Neural progenitor cell (in vitro differentiated cells): ENCODE data around the gene TMEM190. TPM values are rescaled to one million over a fixed set of nuclear protein-coding genes. Genes with fewer than 3 reads are reported as not detected.

Experiments
- DNase-seq: peaks from one replicate; pipeline ENCODE4 v3.0.0-alpha.2; 2016; ENCODE audit warnings: low spot score
- H2AFZ ChIP-seq: fragments of 200-600 bp; sonication (generic); replicated peaks from 2 replicates; pipeline ENCODE4 v1.6.1; 2016; ENCODE audit warnings: antibody characterized with exemption
- H3F3A ChIP-seq: fragments of 200-600 bp; sonication (generic); 2 replicates; pipeline ENCODE4 v1.6.1; 2016; ENCODE audit warnings: antibody characterized with exemption, low read depth
- H3K27ac ChIP-seq: fragments of 200-600 bp; sonication (generic); 2 replicates; pipeline ENCODE4 v1.5.1; 2016; ENCODE audit warnings: mild to moderate bottlenecking
- H3K27me3 ChIP-seq: fragments of 200-600 bp; sonication (generic); 2 replicates; pipeline ENCODE4 v1.6.1; 2016; ENCODE audit warnings: mild to moderate bottlenecking, moderate library complexity
- H3K36me3 ChIP-seq: fragments of 200-600 bp; sonication (generic); 2 replicates; pipeline ENCODE4 v1.5.1; 2016
- H3K4me1 ChIP-seq: fragments of 200-600 bp; sonication (generic); 2 replicates; pipeline ENCODE4 v1.6.1; 2016; ENCODE audit warnings: mixed run types
- H3K4me2 ChIP-seq: fragments of 200-600 bp; sonication (generic); 2 replicates; pipeline ENCODE4 v1.6.1; 2016
- H3K4me3 ChIP-seq: fragments of 200-600 bp; sonication (generic); 2 replicates; pipeline ENCODE4 v1.5.1; 2016
- H3K79me2 ChIP-seq: fragments of 200-600 bp; sonication (generic); 2 replicates; pipeline ENCODE4 v1.6.1; 2016; ENCODE audit warnings: low read depth
- H3K9ac ChIP-seq: fragments of 200-600 bp; sonication (generic); 2 replicates; pipeline ENCODE4 v1.6.1; 2016
- H3K9me3 ChIP-seq: fragments of 200-600 bp; sonication (generic); 2 replicates; pipeline ENCODE4 v1.5.1; 2016; ENCODE audit warnings: low read depth
- H4K20me1 ChIP-seq: fragments of 200-600 bp; sonication (generic); 2 replicates; pipeline ENCODE4 v1.6.1; 2016; ENCODE audit warnings: low read depth
- H3K27ac Mint-ChIP-seq: 3 replicates; pipeline ENCODE4 v1.8.0; 2021; ENCODE audit warnings: mixed read lengths
- H3K27me3 Mint-ChIP-seq: 2 replicates; pipeline ENCODE4 v1.8.0; 2022; ENCODE audit warnings: low read depth, mild to moderate bottlenecking, inconsistent platforms, moderate library complexity, mixed read lengths; ENCODE audit not compliant: insufficient read depth
- H3K36me3 Mint-ChIP-seq: 3 replicates; pipeline ENCODE4 v1.8.0; 2021; ENCODE audit warnings: mixed read lengths
- H3K4me1 Mint-ChIP-seq: 3 replicates; pipeline ENCODE4 v1.8.0; 2021; ENCODE audit warnings: mixed read lengths
- H3K4me3 Mint-ChIP-seq: 3 replicates; pipeline ENCODE4 v1.8.0; 2021; ENCODE audit warnings: mild to moderate bottlenecking, moderate library complexity, mixed read lengths
- H3K9me3 Mint-ChIP-seq: 3 replicates; pipeline ENCODE4 v1.8.0; 2020; ENCODE audit warnings: mixed read lengths
- EZH2 ChIP-seq: fragments of 200-600 bp; sonication (generic); IDR thresholded peaks from 2 replicates; pipeline ENCODE4 v1.6.1; 2017; ENCODE audit warnings: antibody characterized with exemption, mild to moderate bottlenecking, moderate library complexity
- EZH2phosphoT487 ChIP-seq: fragments of 200-600 bp; sonication (generic); IDR thresholded peaks from 2 replicates; pipeline ENCODE4 v1.6.1; 2017; ENCODE audit warnings: antibody characterized with exemption
- total RNA-seq: library from RNA; depleted of rRNA; stranded (reverse); fragments of >200 nt; gene quantifications from 2 replicates; pipeline ENCODE4 v1.2.3, GENCODE V29; 2015; ENCODE audit warnings: low replicate concordance
- TF ChIP-seq, protein P1 (sequence below): fragments of 200-600 bp; sonication (generic); IDR thresholded peaks from 2 replicates; pipeline ENCODE4 v1.5.1; 2017; ENCODE audit warnings: antibody characterized with exemption, mild to moderate bottlenecking

Gene TMEM190
- total RNA-seq, 1 donor from 2014 or later = not detected

DNA sequence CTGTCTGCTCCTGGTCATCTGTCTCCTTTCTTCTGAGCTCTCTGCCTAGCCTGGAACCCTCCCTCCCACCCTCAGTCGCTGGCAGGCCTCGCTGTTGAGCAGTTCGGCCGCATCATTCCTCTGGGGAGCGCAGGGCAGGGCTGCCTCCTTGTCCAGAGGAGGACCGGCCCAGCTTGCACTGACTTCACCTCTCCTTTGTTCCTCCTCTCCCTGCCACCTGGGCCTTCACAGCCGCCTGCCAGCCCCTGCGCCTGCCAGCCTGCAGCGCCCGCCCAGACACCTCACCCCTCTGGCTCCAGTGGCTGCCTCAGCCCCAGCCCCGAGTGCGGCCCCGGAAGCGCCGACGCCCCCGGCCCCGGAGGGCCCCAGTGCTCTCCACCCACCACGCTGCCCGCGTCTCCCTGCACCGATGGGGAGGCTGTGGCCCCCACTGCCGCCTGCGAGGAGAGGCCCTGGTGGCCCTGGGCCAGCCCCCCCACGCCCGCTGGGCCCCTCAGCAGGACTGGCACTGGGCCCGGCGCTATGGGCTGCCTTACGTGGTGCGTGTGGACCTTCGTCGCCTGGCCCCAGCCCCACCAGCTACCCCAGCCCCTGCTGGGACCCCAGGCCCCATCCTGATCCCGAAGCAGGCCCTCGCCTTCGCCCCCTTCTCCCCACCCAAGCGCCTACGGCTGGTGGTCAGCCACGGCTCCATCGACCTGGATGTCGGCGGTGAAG, 29.7 kb upstream of the TMEM190 start:
- peaks cover 28% of the 10 kb centered on the region for H3F3A ChIP-seq
- peaks cover 6% of the 10 kb centered on the region for H3K79me2 ChIP-seq
- H3K36me3 ChIP-seq = no peaks in the 10 kb centered on the region
- Mint-ChIP-seq H3K36me3 (peaks cover 3% of the 10 kb centered on the region), H3K4me3 (no peak overlapping the region), H3K27ac (no peak overlapping the region), H3K9me3 (no peaks in the 10 kb centered on the region), H3K4me1 (peaks cover 27% of the 10 kb centered on the region), H3K27me3 (peaks cover 8% of the 10 kb centered on the region)
- no peak for TF ChIP-seq EZH2phosphoT487
- no peak overlapping the region for H3K4me3 ChIP-seq
- peaks cover 8% of the 10 kb centered on the region for H3K27me3 ChIP-seq
- no peak overlapping the region for H3K4me2 ChIP-seq
- DNase-seq = no peak
- H3K9me3 ChIP-seq = no peaks in the 10 kb centered on the region
- peaks cover 57% of the 10 kb centered on the region for H4K20me1 ChIP-seq
- no peak overlapping the region for H3K9ac ChIP-seq
- H3K27ac ChIP-seq = no peak overlapping the region
- no peak overlapping the region for H2AFZ ChIP-seq
- H3K4me1 ChIP-seq = peaks cover 23% of the 10 kb centered on the region

DNA sequence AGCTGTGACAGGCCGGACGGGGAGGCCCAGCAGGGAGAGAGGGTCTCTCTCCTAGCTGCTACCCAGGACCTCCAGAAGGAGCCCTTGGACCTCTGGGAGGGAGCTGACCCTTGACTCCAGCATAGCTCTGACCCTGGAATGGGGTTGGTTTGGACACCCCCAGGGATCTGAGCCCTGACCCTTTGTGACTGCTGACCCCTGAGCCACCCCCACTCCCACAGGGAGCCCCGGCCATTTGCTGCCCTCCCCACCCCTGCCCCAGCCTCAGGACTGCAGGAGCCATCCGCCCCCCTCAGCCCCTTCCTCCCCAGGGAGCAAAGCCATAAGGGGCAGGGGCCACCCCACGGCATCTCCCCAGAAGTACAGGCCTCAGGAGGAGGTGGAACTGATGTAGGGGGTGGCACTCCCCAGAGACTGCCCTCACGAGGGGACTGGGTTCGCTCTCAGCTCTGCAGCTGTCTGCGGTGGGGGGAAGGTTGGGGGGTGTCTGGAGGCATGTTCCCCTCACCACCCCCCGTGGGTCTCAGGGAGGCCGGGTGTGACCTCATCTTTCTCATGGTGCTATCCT, 29.1 kb upstream of the TMEM190 start:
- peaks cover 21% of the 10 kb centered on the region for H3K4me1 ChIP-seq
- H3K4me3 Mint-ChIP-seq = no peak overlapping the region
- H2AFZ ChIP-seq = no peak overlapping the region
- H4K20me1 ChIP-seq = peaks cover 50% of the 10 kb centered on the region
- peaks cover 28% of the 10 kb centered on the region for H3K4me1 Mint-ChIP-seq
- H3K36me3 ChIP-seq = no peaks in the 10 kb centered on the region
- no peaks in the 10 kb centered on the region for H3K9me3 Mint-ChIP-seq
- H3K36me3 Mint-ChIP-seq = peaks cover 3% of the 10 kb centered on the region
- peaks cover 28% of the 10 kb centered on the region for H3F3A ChIP-seq
- peak overlapping the region; percentile 69 for H3K4me2 ChIP-seq
- peak overlapping the region; percentile 46 for H3K27ac Mint-ChIP-seq
- no peak for TF ChIP-seq EZH2
- TF ChIP-seq, protein P1, sequence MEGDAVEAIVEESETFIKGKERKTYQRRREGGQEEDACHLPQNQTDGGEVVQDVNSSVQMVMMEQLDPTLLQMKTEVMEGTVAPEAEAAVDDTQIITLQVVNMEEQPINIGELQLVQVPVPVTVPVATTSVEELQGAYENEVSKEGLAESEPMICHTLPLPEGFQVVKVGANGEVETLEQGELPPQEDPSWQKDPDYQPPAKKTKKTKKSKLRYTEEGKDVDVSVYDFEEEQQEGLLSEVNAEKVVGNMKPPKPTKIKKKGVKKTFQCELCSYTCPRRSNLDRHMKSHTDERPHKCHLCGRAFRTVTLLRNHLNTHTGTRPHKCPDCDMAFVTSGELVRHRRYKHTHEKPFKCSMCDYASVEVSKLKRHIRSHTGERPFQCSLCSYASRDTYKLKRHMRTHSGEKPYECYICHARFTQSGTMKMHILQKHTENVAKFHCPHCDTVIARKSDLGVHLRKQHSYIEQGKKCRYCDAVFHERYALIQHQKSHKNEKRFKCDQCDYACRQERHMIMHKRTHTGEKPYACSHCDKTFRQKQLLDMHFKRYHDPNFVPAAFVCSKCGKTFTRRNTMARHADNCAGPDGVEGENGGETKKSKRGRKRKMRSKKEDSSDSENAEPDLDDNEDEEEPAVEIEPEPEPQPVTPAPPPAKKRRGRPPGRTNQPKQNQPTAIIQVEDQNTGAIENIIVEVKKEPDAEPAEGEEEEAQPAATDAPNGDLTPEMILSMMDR = no peak
- no peak for TF ChIP-seq EZH2phosphoT487
- peaks cover 13% of the 10 kb centered on the region for H3K27me3 Mint-ChIP-seq
- DNase-seq = no peak
- H3K27ac ChIP-seq = no peak overlapping the region
- H3K4me3 ChIP-seq = no peak overlapping the region
- H3K27me3 ChIP-seq = peaks cover 15% of the 10 kb centered on the region
- no peaks in the 10 kb centered on the region for H3K9me3 ChIP-seq
- H3K9ac ChIP-seq = no peak overlapping the region
- H3K79me2 ChIP-seq = no peaks in the 10 kb centered on the region

DNA sequence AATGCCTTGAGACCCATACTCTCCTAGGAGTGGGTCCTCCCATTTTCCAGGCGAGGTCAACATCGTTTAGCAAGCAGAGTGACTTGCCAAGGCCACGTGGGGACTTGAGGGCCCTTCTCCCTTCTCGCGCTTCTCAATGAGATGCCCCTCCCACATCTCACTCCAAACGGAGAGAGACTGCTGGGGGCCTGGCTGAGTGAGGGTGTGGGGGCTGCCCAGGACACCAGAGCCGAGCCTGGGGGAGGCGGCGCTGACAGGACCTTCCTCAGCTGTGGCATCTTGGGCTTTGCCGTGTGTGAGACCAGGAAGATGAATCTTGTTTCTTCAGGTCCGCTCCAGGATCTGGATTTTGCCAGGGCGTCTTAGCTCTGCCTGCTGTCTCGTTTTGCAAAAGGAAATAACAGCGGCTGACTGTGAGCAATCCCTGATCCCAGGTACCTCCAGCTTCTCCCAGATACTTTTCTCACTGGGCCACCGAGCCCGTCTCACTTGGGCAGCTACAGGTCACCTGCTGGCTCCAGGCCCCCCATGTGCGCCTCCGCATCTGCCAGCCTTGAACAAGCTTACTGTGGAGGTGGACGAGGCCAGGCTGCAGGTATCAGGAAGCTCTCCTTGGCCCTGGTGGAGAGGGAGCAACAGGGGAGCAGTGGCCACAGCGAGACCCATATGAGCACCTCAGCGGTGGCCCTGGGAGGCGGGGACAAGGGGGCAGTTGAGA, 28.1 kb upstream of the TMEM190 start:
- Histone ChIP-seq H3K4me3 (peak overlapping the region; percentile 27), H3K27ac (peak overlapping the region; percentile 69), H3K36me3 (no peaks in the 10 kb centered on the region), H3K4me2 (peak overlapping the region; percentile 69), H4K20me1 (peaks cover 49% of the 10 kb centered on the region), H3K27me3 (peaks cover 24% of the 10 kb centered on the region), H3F3A (peaks cover 31% of the 10 kb centered on the region), H3K79me2 (no peaks in the 10 kb centered on the region), H3K9ac (no peak overlapping the region), H3K9me3 (no peaks in the 10 kb centered on the region), H3K4me1 (peaks cover 25% of the 10 kb centered on the region), H2AFZ (no peak overlapping the region)
- Mint-ChIP-seq H3K4me1 (peaks cover 34% of the 10 kb centered on the region), H3K4me3 (peak overlapping the region; percentile 15), H3K27ac (no peak overlapping the region), H3K27me3 (peaks cover 23% of the 10 kb centered on the region), H3K9me3 (peaks cover 4% of the 10 kb centered on the region), H3K36me3 (no peaks in the 10 kb centered on the region)
- TF ChIP-seq EZH2phosphoT487 = no peak
- TF ChIP-seq, protein P1 = no peak
- TF ChIP-seq EZH2 = no peak
- peak; percentile 63 for DNase-seq
